Ammon's horn (tissue), 1 donor: ENCODE results near the gene TTC13.
A peak's percentile ranks its signal among the peaks of the same experiment; 100 is the strongest.

ENCODE experiments used
- DNase-seq: peaks from one replicate; pipeline ENCODE4 v3.0.0-alpha.2; 2016; ENCODE audit warnings: low spot score

TTC13 gene

DNA sequence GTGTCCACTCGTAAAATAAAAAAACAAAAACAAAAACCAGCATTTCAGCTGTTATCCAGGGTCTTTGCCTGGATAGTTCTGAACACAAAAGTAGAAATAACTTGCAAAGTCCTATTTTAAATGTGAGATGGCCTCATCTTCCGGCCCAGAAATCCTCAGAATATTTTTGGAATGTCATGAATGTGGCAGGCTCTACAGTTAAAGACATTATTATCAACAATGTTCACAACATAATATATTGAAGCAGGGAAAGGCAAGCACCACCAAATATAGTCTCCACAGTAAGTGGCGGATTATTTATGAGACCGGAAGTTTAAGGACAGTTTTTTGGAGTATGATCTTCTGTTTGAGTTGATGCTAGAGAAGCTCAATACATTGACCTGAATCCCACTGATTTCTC is 109.2 kb downstream of the TTC13 start:
- DNase-seq, result no peak

GRCh38 chr1:230868736-230869385 is 109.8 kb downstream of the TTC13 start:
- DNase-seq, result peak; percentile 51

DNA sequence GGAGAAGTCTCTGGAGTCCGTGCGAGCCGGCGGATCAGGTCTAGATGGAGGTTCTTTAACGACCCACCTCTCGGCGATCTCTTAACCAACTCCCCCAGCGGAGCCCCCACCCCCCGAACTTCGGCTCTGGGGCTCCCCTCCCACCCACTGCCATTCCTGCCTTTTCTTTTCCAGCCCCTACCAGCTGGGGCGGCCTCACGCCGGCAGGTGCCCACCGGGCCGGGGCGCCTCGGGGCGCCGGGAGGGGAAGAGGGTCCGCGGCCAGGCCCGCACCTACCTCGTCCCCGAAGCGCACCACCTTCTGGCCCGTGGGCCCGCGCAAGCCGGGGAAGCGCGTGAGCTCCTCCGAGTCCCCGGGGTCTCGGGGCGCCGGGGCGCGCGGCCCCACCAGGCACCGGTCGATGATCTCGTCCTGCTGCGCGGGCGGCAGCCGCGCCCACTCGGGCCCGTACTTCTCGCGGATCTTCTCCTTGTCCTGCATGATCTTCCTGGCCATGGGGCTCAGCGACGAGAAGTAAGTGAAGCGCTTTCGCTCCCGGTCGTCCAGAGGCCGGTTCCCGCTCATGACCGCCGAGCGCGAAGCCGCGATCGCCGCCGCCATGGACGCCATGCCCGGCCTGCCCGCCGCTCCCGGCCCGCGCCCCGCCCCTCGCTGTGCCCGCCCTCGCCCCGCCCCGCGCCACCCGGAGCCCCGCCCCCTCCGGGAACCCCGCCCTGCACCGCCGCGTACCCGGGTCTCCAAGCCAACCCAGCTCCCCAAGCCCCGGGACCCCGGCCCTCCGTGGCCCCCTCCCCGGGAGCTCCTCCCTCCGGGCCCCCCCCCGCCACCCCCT is 110.5 kb downstream of the TTC13 start, which contains the start of gene C1orf198:
TSS of gene C1orf198 (minus strand) at position 619 of the 833 bp plus-strand sequence. CDS start at position 610, 9 bp downstream.
- peak; percentile 82 for DNase-seq

- DNase-seq, result peak; percentile 35
Observed at GRCh38 chr1:230867101-230867902, 111.4 kb downstream of the TTC13 start.

- peak; percentile 38 for DNase-seq
Observed at GRCh38 chr1:230866171-230867070, 112.2 kb downstream of the TTC13 start.

- no peak for DNase-seq
Observed at GRCh38 chr1:230865062-230865817, 113.4 kb downstream of the TTC13 start.

- DNase-seq, result peak; percentile 54
Observed at GRCh38 chr1:230864441-230864840, 114.2 kb downstream of the TTC13 start.

GRCh38 chr1:230863449-230863848 is 115.2 kb downstream of the TTC13 start:
- peak; percentile 70 for DNase-seq

GRCh38 chr1:230861970-230862595 is 116.6 kb downstream of the TTC13 start:
- DNase-seq, result no peak

DNA sequence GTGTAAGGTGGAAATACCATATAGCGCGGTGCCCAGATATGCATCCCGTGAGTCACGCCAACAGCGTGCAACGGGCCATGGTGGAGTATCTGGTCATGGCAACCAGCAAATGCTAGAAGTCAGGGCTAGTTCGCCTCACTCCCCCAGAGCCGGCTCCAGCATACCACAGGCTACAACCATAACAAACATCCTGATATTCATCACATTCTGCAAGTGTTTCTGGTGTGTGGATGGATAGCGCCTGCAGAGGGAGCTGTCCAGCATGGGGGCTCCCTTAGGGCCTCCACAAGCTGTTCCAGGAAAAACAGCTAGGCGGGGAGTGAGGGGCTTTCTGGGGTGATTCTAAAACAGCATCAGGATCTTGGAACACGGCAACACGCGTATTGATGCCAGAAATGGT is 117.2 kb downstream of the TTC13 start:
- no peak for DNase-seq

GRCh38 chr1:230860617-230861384 is 117.9 kb downstream of the TTC13 start:
- DNase-seq, result no peak

DNA sequence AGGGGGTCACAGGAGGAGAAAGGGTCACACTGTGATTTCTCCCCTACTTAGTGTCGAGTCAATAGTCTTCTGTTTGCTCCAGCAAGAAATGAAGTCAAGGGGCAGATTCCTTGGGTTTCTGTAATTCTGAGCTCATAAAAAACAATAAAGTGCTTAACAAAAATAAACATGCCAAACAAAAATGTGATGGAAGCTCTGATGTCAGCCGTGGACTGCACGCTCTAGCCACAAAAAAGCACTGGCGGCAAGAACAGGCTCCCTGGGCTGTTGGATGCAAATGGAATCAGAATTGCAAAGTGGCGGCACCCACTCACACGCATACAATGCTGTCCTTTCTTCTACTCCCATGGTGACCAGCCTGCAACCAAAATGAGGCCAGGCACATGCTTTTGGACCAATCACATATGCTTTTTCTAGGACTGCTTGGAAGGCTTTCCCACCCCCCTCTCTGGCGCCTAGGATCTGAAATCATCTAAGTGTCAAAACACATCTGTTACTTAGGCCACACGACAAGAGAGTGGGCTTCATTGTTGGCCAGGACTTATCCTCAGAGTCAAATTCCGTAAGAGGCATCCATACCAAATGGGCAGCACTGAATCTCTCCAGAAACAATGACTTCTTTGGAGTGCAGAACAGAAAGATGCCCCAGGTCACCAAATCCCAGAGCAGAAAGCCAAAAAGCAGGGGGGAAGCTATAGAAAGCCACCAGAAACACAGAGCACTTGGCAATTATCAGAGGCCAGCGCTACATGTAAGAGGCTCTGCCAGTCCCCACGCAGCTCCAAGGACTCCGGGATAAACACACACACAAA is 119.5 kb downstream of the TTC13 start:
- DNase-seq, result peak; percentile 97

- no peak for DNase-seq
Observed at GRCh38 chr1:230858236-230858820, 120.3 kb downstream of the TTC13 start.

GRCh38 chr1:230857822-230858221 is 120.8 kb downstream of the TTC13 start:
- DNase-seq, result no peak

GRCh38 chr1:230857077-230857476 is 121.6 kb downstream of the TTC13 start:
- DNase-seq, result peak; percentile 88
